Activated naive CD4-positive, alpha-beta T cell treated with anti-CD3 and anti-CD28 coated beads, Interleukin-2, amount 50 U/mL, for 24 hours (primary cell): Measurements from ENCODE around the gene RSAD1.

Experiments
- H3K27ac Mint-ChIP-seq: one replicate; pipeline ENCODE4 v1.8.0; 2021; ENCODE audit warnings: mild to moderate bottlenecking, mixed read lengths
- H3K27me3 Mint-ChIP-seq: one replicate; pipeline ENCODE4 v1.8.0; 2021; ENCODE audit warnings: mixed read lengths
- H3K36me3 Mint-ChIP-seq: one replicate; pipeline ENCODE4 v1.8.0; 2021; ENCODE audit warnings: mixed read lengths
- H3K4me1 Mint-ChIP-seq: one replicate; pipeline ENCODE4 v1.8.0; 2021; ENCODE audit warnings: mixed read lengths
- H3K4me3 Mint-ChIP-seq: one replicate; pipeline ENCODE4 v1.8.0; 2021; ENCODE audit warnings: mild to moderate bottlenecking, mixed read lengths
- H3K9me3 Mint-ChIP-seq: one replicate; pipeline ENCODE4 v1.8.0; 2021; ENCODE audit warnings: mixed read lengths

The RSAD1 gene

DNA sequence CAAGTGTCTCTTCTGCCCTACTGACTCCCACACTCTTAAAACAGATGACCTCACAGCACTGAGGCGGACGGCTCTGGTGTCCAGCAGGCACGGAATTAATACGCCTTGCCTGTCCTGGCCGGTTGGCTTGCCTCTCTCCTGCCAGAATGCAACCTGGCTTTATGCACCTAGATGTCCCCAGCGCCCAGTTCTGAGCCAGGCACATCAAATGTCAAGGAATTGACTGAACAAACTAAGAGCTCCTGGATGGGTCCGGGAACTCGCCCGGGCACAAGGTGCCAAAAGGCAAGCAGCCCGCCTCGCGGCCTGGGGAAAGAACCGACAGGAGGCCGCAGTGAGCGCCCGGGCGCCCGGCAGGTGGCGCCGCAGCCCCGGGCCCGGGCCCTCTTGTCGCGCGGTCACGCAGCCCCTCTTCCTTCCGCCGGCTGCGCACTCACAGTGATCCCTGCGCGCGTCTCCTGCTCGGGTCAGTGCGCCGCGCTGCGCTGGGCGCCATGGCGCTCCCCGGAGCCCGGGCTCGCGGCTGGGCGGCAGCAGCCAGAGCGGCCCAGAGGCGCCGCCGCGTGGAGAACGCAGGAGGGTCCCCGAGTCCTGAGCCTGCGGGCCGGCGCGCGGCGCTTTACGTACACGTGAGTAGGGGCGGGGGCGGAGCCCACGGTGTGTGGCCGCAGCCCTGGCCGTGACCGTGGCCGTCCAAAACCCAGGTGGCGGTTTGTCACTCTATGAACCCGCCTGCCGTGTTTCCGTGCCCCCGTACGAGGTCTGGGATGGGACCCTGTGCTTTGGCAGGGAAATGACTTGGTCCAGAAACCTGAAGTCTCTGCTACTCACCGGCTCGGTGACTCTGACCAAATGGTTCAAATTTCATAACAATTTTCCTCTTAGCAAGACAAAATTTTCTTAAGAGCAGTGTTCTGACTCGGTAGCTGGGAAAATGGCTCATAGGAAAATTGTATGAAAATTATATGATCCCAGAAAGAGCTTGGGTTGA lies at the start of gene RSAD1:
Gene RSAD1 (plus strand): TSS at position 470 of the 991 bp plus-strand sequence. CDS start 25 bp downstream, at position 495.
- Mint-ChIP-seq H3K27me3 (peaks cover 3% of the 10 kb centered on the region), H3K4me3 (peak within 1 kb of the TSS; percentile 93), H3K36me3 (peaks cover 6% of the 10 kb centered on the region), H3K9me3 (no peaks in the 10 kb centered on the region), H3K27ac (peak within 1 kb of the TSS; percentile 93), H3K4me1 (peaks cover 31% of the 10 kb centered on the region)

DNA sequence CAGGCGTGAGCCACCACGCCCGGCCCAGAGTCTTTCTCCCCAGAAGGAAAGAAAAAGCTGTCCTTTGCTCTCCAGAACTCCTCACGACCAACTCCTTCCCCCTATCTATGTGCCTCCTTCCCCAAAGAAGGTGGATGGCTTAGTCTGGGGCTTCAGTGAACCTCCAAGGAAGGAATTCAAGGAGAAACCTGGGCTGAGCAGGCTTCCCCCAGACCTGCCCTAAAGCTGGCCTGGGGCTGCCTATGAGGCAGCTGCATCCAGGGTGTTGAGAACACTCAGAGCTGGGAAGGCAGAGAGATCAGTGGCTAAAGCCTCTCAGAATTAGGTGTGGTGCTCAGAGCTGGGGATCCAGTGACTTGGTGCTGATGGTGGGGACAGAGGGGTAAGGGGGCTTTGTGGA lies 48.9 kb upstream of the RSAD1 start:
- H3K9me3 Mint-ChIP-seq: no peaks in the 10 kb centered on the region
- no peak overlapping the region for H3K4me3 Mint-ChIP-seq
- no peaks in the 10 kb centered on the region for H3K27me3 Mint-ChIP-seq
- peaks cover 19% of the 10 kb centered on the region for H3K4me1 Mint-ChIP-seq
- no peaks in the 10 kb centered on the region for H3K36me3 Mint-ChIP-seq
- H3K27ac Mint-ChIP-seq: no peak overlapping the region

DNA sequence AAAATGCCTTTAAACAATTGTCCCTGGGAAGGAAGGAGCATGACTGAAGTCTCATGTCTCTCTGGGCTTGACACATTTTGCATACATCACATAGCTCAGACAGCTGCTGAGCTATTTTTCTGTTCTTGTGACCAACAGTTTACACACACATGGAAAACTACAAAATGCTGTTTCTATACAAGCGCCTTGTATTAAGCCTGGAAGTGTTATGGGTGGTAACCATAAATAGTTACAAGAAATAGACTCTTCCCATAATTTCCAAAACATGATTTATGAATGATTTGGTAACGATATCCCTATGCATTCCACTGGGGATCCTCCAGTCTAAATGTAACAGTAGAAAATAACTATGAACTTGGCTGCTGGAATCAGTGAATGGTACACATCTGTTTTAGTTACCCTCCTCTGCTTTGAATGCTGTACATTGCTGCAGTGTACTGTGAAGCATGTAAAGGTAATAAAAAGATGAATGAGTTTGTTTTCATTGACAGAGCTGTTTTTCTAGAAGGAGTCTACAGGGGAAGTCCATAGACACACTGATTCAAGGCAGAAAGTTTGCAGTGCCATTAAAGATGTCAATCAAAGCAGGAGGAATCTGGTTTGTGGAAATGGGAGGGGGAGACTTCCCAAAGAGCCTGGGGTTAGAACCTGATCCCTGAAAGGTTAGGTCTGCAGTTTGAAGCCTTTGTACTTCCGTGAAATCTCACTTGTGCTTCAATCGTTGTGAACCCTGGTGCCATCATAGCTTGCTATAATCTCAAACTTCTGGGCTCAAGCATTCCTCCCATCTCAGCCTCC lies 47.6 kb upstream of the RSAD1 start:
- Mint-ChIP-seq H3K36me3 (no peaks in the 10 kb centered on the region), H3K4me1 (peaks cover 15% of the 10 kb centered on the region), H3K27me3 (no peaks in the 10 kb centered on the region), H3K9me3 (no peaks in the 10 kb centered on the region), H3K4me3 (no peak overlapping the region), H3K27ac (no peak overlapping the region)

DNA sequence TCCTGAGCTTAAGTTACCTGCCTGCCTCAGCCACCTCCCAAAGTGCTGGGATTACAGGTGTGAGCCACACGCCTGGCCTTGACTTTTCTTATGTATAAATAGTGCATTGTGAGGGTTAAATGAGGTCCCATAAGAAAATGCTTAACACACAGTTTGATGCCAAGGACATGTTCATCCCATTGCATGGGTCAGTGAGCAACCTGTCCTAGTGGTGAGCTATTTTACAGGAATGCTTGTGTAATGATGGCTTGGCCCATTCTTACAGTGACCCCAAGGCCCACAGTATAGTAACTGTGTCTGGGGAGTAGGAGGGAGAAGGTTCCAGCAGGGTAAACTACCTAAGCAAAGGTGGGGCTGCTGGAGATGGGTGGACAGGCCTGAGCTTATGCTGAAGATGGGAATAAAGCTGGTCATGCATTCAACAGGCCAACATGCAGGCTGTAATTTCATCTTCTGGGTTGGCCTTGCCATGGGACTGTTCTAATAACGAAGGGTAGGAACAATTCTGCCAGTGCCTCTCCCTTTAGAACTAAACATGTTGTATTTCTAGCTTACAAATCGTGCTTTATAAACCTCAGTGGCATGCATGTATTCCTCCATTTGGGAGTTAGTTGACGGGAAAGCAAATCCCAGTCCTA lies 46.4 kb upstream of the RSAD1 start:
- Mint-ChIP-seq H3K36me3 (no peaks in the 10 kb centered on the region), H3K27ac (no peak overlapping the region), H3K4me3 (no peak overlapping the region), H3K4me1 (peaks cover 8% of the 10 kb centered on the region), H3K27me3 (no peaks in the 10 kb centered on the region), H3K9me3 (no peaks in the 10 kb centered on the region)

DNA sequence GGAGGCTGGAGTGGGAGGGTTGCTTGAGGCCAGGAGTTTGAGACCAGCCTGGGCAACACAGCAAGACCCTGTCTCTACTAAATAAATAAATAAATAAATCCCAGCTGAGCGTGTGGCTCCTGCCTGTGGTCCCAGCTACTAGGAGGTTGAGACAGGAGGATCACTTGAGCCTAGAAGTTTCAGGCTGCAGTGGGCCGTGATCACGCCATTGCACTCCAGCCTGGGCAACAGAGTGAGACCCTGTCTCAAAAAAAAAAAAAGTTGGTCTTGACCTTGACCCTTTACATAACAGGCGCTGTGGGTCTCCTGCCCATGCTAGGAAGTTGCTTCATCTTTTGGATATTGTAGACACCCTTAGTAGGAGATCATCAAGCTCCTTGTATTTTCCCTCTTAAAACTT lies 41.3 kb upstream of the RSAD1 start:
- no peaks in the 10 kb centered on the region for H3K27me3 Mint-ChIP-seq
- no peaks in the 10 kb centered on the region for H3K4me1 Mint-ChIP-seq
- H3K27ac Mint-ChIP-seq: no peak overlapping the region
- H3K9me3 Mint-ChIP-seq: no peaks in the 10 kb centered on the region
- no peak overlapping the region for H3K4me3 Mint-ChIP-seq
- H3K36me3 Mint-ChIP-seq: peaks cover 2% of the 10 kb centered on the region

DNA sequence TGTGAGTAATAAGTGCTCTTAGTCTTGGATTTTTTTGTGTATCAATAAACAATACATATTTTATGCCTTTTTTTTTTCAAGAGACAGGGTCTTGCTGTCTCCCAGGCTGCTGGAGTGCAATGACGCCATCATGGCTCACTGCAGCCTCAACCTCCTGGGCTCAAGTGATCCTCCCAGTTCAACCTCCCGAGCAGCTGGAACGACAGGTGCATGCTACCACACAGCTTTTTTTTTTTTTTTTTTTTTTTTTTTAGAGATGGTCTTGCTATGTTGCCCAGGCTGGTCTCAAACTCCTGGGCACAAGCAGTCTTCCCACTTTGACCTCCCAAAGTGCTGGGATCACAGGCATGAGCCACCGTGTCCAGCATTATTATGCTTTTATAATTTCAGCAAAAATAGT lies 39.7 kb upstream of the RSAD1 start:
- Mint-ChIP-seq H3K27me3 (no peaks in the 10 kb centered on the region), H3K4me3 (no peak overlapping the region), H3K27ac (no peak overlapping the region), H3K36me3 (peaks cover 2% of the 10 kb centered on the region), H3K4me1 (no peaks in the 10 kb centered on the region), H3K9me3 (no peaks in the 10 kb centered on the region)

DNA sequence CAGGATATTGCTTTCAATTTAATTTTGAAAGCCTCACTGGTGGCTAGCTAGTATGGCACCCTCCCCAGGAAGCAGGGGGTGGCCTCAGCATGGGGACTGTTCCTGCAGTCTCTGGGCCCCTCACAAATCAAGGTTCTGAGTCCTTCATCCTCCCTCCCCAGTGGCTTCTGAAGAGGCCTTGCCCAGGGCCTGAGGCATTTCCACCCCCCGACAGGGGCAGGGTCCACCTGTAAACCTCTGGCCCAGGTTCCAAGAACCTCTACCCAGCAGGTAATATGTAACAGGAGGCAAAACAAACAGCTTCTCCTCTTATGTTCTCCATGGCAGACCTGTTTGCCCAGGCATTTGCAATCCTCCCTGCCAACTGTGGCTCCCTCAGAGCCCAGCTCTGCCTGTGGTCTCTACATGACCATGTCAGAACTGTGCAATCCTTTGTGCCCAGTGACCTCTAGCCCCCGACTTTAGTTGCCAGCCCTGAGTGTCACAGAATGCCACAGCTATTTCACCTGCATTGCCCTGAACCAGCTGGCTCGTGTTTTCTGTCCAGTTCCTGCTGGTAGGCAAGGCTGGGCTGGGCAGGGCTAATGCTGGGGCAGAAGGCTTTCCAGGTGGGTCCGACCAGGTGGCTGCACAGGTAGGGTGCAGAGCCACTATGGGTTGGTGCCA lies 38.4 kb upstream of the RSAD1 start:
- H3K9me3 Mint-ChIP-seq: no peaks in the 10 kb centered on the region
- H3K27ac Mint-ChIP-seq: no peak overlapping the region
- H3K27me3 Mint-ChIP-seq: no peaks in the 10 kb centered on the region
- no peak overlapping the region for H3K4me3 Mint-ChIP-seq
- peaks cover 2% of the 10 kb centered on the region for H3K36me3 Mint-ChIP-seq
- H3K4me1 Mint-ChIP-seq: no peaks in the 10 kb centered on the region

DNA sequence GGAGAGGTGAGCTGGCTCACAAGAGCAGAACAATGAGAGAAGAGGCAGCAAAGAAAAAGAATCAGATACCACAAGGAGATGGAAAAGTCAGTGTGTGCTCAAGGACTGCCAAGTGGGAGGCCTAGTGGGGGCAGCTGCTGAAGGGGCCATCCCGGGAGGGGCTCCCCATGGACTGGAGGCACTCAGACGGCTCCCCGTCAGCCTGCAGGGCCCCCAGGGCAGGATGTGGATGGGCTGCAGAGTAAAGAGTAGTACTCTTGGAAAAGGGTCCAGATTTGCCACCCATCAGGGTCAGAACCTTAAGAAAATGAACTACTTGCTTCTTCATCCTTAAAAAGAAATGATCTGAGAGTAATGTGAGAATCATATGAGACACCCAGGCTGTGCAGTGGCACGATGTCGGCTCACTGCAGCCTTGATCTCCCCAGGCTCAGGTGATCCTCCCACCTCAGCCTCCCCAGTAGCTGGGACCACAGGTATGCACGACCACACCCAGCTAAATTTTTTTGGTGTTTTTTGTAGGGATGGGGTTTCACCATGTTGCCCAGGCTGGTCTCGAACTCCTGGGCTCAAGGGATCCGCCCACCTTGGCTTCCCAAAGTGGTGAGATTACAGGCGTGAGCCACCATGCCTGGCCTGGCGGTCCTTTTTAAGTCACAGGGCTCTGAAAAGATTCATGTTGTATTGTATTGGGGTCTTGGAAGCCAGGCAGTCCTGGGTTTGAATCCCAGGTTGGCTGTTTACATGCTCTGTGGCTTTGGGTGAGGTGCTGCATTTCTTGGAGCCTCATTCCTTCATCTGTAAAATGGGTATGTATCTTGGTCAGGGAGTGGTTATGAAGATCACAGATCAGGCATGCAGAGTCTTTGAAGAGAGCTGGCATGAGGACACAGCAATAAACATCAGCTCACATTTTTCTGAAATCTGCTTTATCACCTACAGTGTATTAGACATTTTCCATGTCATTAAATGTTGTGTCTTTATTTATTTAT lies 37.5 kb upstream of the RSAD1 start:
- Mint-ChIP-seq H3K9me3 (no peaks in the 10 kb centered on the region), H3K27me3 (no peaks in the 10 kb centered on the region), H3K36me3 (peaks cover 2% of the 10 kb centered on the region), H3K4me3 (no peak overlapping the region), H3K4me1 (no peaks in the 10 kb centered on the region), H3K27ac (no peak overlapping the region)

DNA sequence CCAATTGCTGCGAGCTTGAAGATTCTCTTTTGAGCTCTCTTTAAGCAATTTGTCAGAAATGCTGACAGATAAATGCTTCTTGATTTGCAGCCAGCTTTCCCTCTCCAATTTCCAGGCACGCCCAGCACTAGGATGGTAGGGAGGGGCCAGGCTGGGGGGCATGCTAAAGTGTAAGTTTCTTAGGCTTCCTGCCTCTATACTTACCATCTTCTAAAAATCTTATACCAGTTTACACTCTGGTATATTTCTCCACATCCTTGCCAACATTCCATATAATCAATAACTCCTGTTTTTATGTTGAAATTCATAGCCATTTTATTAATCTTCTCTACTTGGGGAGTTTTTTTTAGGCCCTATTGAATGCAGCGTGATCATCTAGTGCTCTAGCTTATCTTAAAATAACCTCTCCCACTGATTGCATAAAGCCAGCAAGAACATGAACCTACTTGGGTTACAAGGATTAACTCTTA lies 35.1 kb upstream of the RSAD1 start:
- peaks cover 2% of the 10 kb centered on the region for H3K36me3 Mint-ChIP-seq
- no peak overlapping the region for H3K27ac Mint-ChIP-seq
- no peaks in the 10 kb centered on the region for H3K4me1 Mint-ChIP-seq
- no peaks in the 10 kb centered on the region for H3K27me3 Mint-ChIP-seq
- H3K9me3 Mint-ChIP-seq: no peaks in the 10 kb centered on the region
- no peak overlapping the region for H3K4me3 Mint-ChIP-seq

DNA sequence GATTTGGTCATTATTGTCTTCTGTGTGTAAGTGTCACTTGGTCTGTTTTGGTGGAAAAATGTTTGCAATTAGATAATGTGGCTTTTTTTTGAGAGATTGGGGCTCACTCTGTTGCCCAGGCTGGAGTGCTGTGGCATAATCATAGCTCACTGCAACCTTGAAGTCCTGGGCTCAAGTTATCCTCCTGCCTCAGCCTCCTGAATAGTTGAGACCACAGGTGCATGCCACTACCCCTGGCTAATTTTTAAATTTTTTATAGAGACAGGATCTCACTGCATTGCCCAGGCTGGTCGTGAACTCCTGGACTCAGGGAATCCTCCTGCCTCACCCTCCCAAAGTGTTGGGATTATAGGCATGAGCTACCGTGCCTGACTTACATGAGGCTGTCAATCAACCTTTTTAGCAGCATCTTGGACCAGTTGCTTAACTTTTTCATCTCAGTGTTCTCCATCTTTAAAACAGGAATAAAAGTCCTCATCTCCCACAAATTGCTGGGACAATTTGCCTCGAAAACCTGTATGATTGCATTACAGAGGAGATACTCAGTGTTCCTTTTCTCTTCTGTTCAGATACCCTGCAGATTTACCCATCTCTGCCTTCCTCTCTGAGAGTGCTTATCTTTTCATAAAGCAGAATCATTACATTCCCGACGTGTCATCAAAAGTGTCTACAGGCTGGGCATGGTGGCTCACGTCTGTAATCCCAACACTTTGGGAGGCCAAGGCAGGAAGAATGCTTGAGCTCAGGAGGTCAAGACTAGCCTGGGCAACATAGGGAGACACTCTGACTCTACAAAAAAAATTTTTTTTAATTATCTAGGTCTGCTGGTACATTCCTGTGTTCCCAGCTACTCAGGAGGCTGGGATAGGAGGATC lies 33.6 kb upstream of the RSAD1 start:
- Mint-ChIP-seq H3K27me3 (no peaks in the 10 kb centered on the region), H3K4me3 (no peak overlapping the region), H3K36me3 (no peaks in the 10 kb centered on the region), H3K27ac (no peak overlapping the region), H3K4me1 (no peaks in the 10 kb centered on the region), H3K9me3 (no peaks in the 10 kb centered on the region)

DNA sequence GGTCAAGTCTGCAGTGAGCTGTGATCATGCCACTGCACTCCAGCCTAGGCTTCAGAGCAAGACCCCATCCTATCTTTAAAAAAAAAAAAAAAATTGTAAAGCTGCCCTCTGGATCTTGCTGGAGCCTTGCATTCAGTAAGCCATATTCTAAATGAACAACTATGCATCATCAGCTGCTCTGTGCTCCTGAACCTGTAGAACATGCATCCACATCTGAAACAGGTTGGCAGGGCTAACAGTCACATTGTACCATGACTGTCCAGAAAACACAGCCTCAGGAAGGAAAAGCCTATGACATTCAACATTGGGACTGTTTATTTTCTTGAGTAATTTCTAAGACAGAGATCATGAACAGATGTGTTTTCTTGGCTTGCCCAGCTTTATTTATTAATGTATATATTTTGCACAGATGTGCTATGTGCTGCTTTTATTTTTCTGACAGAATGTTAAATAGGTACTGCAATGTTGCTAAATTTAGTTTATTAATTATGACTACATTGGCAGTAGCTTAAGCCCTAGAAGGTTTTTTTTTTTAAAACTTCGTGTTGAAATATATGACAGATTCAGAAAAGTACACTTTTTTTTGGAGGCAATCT lies 32.8 kb upstream of the RSAD1 start:
- no peaks in the 10 kb centered on the region for H3K4me1 Mint-ChIP-seq
- H3K27me3 Mint-ChIP-seq: no peaks in the 10 kb centered on the region
- H3K4me3 Mint-ChIP-seq: no peak overlapping the region
- H3K27ac Mint-ChIP-seq: no peak overlapping the region
- no peaks in the 10 kb centered on the region for H3K36me3 Mint-ChIP-seq
- no peaks in the 10 kb centered on the region for H3K9me3 Mint-ChIP-seq

DNA sequence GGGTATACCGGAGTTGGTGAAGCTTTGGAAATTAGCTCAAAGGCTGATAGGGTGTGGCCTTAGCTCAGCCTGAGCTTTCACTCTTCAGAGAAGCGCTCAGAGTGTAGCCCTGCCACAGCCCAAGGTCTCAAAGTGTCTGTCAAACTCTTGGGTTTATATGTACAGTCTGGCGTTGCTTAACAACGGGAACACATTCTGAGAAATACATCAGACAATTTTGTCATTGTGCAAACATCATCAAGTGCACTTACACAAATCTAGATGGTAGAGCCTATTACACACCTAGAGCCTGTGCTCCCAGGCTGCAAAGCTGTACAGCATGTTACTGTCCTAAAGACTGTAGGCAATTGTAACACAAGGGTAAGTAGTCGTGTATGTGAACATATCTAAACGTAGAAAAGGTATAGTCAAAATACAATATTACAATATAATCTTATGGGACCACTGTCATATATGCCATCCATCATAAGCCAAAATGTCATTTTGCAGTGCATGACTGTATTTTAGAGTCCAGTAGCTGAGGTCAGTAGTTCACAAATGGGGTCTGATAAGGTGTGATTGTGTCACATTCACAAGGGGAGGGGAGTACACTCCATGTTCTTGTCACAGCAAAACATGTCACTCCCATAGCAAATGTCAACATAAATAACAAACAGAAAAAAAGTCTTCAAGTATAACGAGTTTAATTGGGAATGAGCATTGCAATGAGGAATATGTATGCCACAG lies 30.6 kb upstream of the RSAD1 start:
- Mint-ChIP-seq H3K4me3 (no peak overlapping the region), H3K9me3 (no peaks in the 10 kb centered on the region), H3K27me3 (no peaks in the 10 kb centered on the region), H3K27ac (no peak overlapping the region), H3K4me1 (no peaks in the 10 kb centered on the region), H3K36me3 (no peaks in the 10 kb centered on the region)

DNA sequence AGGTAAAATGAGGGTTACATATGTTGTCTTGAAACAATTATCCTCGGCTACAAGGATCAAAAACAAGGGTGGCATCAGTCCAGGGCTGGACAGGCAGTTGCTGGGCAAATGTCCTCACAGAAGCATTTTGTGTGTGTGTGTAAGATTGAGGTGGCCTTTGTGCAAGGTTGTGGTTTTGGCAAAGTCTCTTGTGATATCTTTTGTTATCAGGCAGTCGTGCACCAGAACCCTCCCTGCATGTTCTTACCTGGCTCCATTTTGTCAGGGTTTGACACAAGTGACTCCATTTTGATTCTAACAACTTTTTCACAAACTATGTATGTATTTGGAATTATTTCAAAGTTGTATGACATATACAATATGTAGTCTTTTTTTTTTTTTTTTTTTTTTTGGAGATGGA lies 30.0 kb upstream of the RSAD1 start:
- H3K27ac Mint-ChIP-seq: no peak overlapping the region
- no peak overlapping the region for H3K4me3 Mint-ChIP-seq
- no peaks in the 10 kb centered on the region for H3K4me1 Mint-ChIP-seq
- no peaks in the 10 kb centered on the region for H3K36me3 Mint-ChIP-seq
- H3K9me3 Mint-ChIP-seq: no peaks in the 10 kb centered on the region
- H3K27me3 Mint-ChIP-seq: no peaks in the 10 kb centered on the region
